Neural progenitor cell (in vitro differentiated cells): ENCODE results near the gene TRAP1. TPM values are rescaled to one million over a fixed set of nuclear protein-coding genes. Genes with fewer than 3 reads are reported as not detected.

Experiments
- DNase-seq: peaks from one replicate; pipeline ENCODE4 v3.0.0-alpha.2; 2016; ENCODE audit warnings: low spot score
- H2AFZ ChIP-seq: fragments of 200-600 bp; sonication (generic); replicated peaks from 2 replicates; pipeline ENCODE4 v1.6.1; 2016; ENCODE audit warnings: antibody characterized with exemption
- H3F3A ChIP-seq: fragments of 200-600 bp; sonication (generic); 2 replicates; pipeline ENCODE4 v1.6.1; 2016; ENCODE audit warnings: antibody characterized with exemption, low read depth
- H3K27ac ChIP-seq: fragments of 200-600 bp; sonication (generic); 2 replicates; pipeline ENCODE4 v1.5.1; 2016; ENCODE audit warnings: mild to moderate bottlenecking
- H3K27me3 ChIP-seq: fragments of 200-600 bp; sonication (generic); 2 replicates; pipeline ENCODE4 v1.6.1; 2016; ENCODE audit warnings: mild to moderate bottlenecking, moderate library complexity
- H3K36me3 ChIP-seq: fragments of 200-600 bp; sonication (generic); 2 replicates; pipeline ENCODE4 v1.5.1; 2016
- H3K4me1 ChIP-seq: fragments of 200-600 bp; sonication (generic); 2 replicates; pipeline ENCODE4 v1.6.1; 2016; ENCODE audit warnings: mixed run types
- H3K4me2 ChIP-seq: fragments of 200-600 bp; sonication (generic); 2 replicates; pipeline ENCODE4 v1.6.1; 2016
- H3K4me3 ChIP-seq: fragments of 200-600 bp; sonication (generic); 2 replicates; pipeline ENCODE4 v1.5.1; 2016
- H3K79me2 ChIP-seq: fragments of 200-600 bp; sonication (generic); 2 replicates; pipeline ENCODE4 v1.6.1; 2016; ENCODE audit warnings: low read depth
- H3K9ac ChIP-seq: fragments of 200-600 bp; sonication (generic); 2 replicates; pipeline ENCODE4 v1.6.1; 2016
- H3K9me3 ChIP-seq: fragments of 200-600 bp; sonication (generic); 2 replicates; pipeline ENCODE4 v1.5.1; 2016; ENCODE audit warnings: low read depth
- H4K20me1 ChIP-seq: fragments of 200-600 bp; sonication (generic); 2 replicates; pipeline ENCODE4 v1.6.1; 2016; ENCODE audit warnings: low read depth
- H3K27ac Mint-ChIP-seq: 3 replicates; pipeline ENCODE4 v1.8.0; 2021; ENCODE audit warnings: mixed read lengths
- H3K27me3 Mint-ChIP-seq: 2 replicates; pipeline ENCODE4 v1.8.0; 2022; ENCODE audit warnings: low read depth, mild to moderate bottlenecking, inconsistent platforms, moderate library complexity, mixed read lengths; ENCODE audit not compliant: insufficient read depth
- H3K36me3 Mint-ChIP-seq: 3 replicates; pipeline ENCODE4 v1.8.0; 2021; ENCODE audit warnings: mixed read lengths
- H3K4me1 Mint-ChIP-seq: 3 replicates; pipeline ENCODE4 v1.8.0; 2021; ENCODE audit warnings: mixed read lengths
- H3K4me3 Mint-ChIP-seq: 3 replicates; pipeline ENCODE4 v1.8.0; 2021; ENCODE audit warnings: mild to moderate bottlenecking, moderate library complexity, mixed read lengths
- H3K9me3 Mint-ChIP-seq: 3 replicates; pipeline ENCODE4 v1.8.0; 2020; ENCODE audit warnings: mixed read lengths
- CTCF ChIP-seq: fragments of 200-600 bp; sonication (generic); IDR thresholded peaks from 2 replicates; pipeline ENCODE4 v1.5.1; 2017; ENCODE audit warnings: antibody characterized with exemption, mild to moderate bottlenecking
- EZH2 ChIP-seq: fragments of 200-600 bp; sonication (generic); IDR thresholded peaks from 2 replicates; pipeline ENCODE4 v1.6.1; 2017; ENCODE audit warnings: antibody characterized with exemption, mild to moderate bottlenecking, moderate library complexity
- EZH2phosphoT487 ChIP-seq: fragments of 200-600 bp; sonication (generic); IDR thresholded peaks from 2 replicates; pipeline ENCODE4 v1.6.1; 2017; ENCODE audit warnings: antibody characterized with exemption
- total RNA-seq: library from RNA; depleted of rRNA; stranded (reverse); fragments of >200 nt; gene quantifications from 2 replicates; pipeline ENCODE4 v1.2.3, GENCODE V29; 2015; ENCODE audit warnings: low replicate concordance

Gene TRAP1
- total RNA-seq, 1 donor from 2014 or later: 119 TPM

- no peak for DNase-seq
- H3K9me3 ChIP-seq: no peaks in the 10 kb centered on the region
- Mint-ChIP-seq H3K4me1 (peaks cover 13% of the 10 kb centered on the region), H3K36me3 (peaks cover 17% of the 10 kb centered on the region), H3K27ac (peak overlapping the region; percentile 48), H3K27me3 (peaks cover 6% of the 10 kb centered on the region), H3K4me3 (no peak overlapping the region), H3K9me3 (no peaks in the 10 kb centered on the region)
- peaks cover 20% of the 10 kb centered on the region for H4K20me1 ChIP-seq
- H2AFZ ChIP-seq: no peak overlapping the region
- H3K36me3 ChIP-seq: no peaks in the 10 kb centered on the region
- no peak overlapping the region for H3K27ac ChIP-seq
- no peak overlapping the region for H3K4me2 ChIP-seq
- no peak overlapping the region for H3K4me3 ChIP-seq
- H3F3A ChIP-seq: peaks cover 4% of the 10 kb centered on the region
- H3K4me1 ChIP-seq: peaks cover 2% of the 10 kb centered on the region
- no peak overlapping the region for H3K9ac ChIP-seq
- no peaks in the 10 kb centered on the region for H3K27me3 ChIP-seq
- TF ChIP-seq EZH2 (no peak), EZH2phosphoT487 (no peak), CTCF (no peak)
- no peaks in the 10 kb centered on the region for H3K79me2 ChIP-seq
Measured at GRCh38 chr16:3651461-3652372, 65.6 kb downstream of the TRAP1 start.

- no peak for DNase-seq
- Mint-ChIP-seq H3K4me3 (no peak overlapping the region), H3K4me1 (peaks cover 23% of the 10 kb centered on the region), H3K36me3 (peaks cover 17% of the 10 kb centered on the region), H3K9me3 (no peaks in the 10 kb centered on the region), H3K27me3 (peaks cover 12% of the 10 kb centered on the region), H3K27ac (no peak overlapping the region)
- no peak overlapping the region for H3K9ac ChIP-seq
- H3K9me3 ChIP-seq: no peaks in the 10 kb centered on the region
- peaks cover 27% of the 10 kb centered on the region for H4K20me1 ChIP-seq
- TF ChIP-seq CTCF (no peak), EZH2 (no peak), EZH2phosphoT487 (no peak)
- no peak overlapping the region for H3K27ac ChIP-seq
- peaks cover 12% of the 10 kb centered on the region for H3K4me1 ChIP-seq
- H3F3A ChIP-seq: peaks cover 13% of the 10 kb centered on the region
- no peaks in the 10 kb centered on the region for H3K36me3 ChIP-seq
- no peaks in the 10 kb centered on the region for H3K27me3 ChIP-seq
- no peak overlapping the region for H2AFZ ChIP-seq
- no peak overlapping the region for H3K4me3 ChIP-seq
- no peaks in the 10 kb centered on the region for H3K79me2 ChIP-seq
- H3K4me2 ChIP-seq: no peak overlapping the region
Measured at GRCh38 chr16:3650631-3651265, 66.6 kb downstream of the TRAP1 start.

- Mint-ChIP-seq H3K4me3 (peak overlapping the region; percentile 76), H3K27me3 (peaks cover 12% of the 10 kb centered on the region), H3K36me3 (peaks cover 15% of the 10 kb centered on the region), H3K9me3 (no peaks in the 10 kb centered on the region), H3K4me1 (peaks cover 42% of the 10 kb centered on the region), H3K27ac (peak overlapping the region; percentile 99)
- Histone ChIP-seq H3K27me3 (no peaks in the 10 kb centered on the region), H3K4me1 (peaks cover 23% of the 10 kb centered on the region), H3K36me3 (no peaks in the 10 kb centered on the region), H3K9ac (no peak overlapping the region), H3K27ac (peak overlapping the region; percentile 91), H3K9me3 (no peaks in the 10 kb centered on the region), H3K79me2 (no peaks in the 10 kb centered on the region), H4K20me1 (peaks cover 18% of the 10 kb centered on the region), H3K4me3 (no peak overlapping the region), H2AFZ (no peak overlapping the region), H3K4me2 (peak overlapping the region; percentile 71), H3F3A (peaks cover 27% of the 10 kb centered on the region)
- TF ChIP-seq EZH2phosphoT487: no peak
- no peak for TF ChIP-seq EZH2
- DNase-seq: no peak
Measured at GRCh38 chr16:3646348-3646920, 70.9 kb downstream of the TRAP1 start.
